22Rv1 (cell line): ENCODE results near the gene FOXI3.

Experiments
- H3K27ac ChIP-seq: fragments of 450-650 bp; 2 replicates; pipeline ENCODE4 v1.5.1; 2017
- ZFX ChIP-seq: fragments of 450-650 bp; IDR thresholded peaks from 2 replicates; pipeline ENCODE4 v1.6.1; 2017; ENCODE audit warnings: antibody characterized with exemption, borderline replicate concordance
- TF ChIP-seq, protein P1 (sequence below): fragments of 450-650 bp; IDR thresholded peaks from 2 replicates; pipeline ENCODE4 v1.5.1; 2017; ENCODE audit warnings: mild to moderate bottlenecking

The FOXI3 gene

DNA sequence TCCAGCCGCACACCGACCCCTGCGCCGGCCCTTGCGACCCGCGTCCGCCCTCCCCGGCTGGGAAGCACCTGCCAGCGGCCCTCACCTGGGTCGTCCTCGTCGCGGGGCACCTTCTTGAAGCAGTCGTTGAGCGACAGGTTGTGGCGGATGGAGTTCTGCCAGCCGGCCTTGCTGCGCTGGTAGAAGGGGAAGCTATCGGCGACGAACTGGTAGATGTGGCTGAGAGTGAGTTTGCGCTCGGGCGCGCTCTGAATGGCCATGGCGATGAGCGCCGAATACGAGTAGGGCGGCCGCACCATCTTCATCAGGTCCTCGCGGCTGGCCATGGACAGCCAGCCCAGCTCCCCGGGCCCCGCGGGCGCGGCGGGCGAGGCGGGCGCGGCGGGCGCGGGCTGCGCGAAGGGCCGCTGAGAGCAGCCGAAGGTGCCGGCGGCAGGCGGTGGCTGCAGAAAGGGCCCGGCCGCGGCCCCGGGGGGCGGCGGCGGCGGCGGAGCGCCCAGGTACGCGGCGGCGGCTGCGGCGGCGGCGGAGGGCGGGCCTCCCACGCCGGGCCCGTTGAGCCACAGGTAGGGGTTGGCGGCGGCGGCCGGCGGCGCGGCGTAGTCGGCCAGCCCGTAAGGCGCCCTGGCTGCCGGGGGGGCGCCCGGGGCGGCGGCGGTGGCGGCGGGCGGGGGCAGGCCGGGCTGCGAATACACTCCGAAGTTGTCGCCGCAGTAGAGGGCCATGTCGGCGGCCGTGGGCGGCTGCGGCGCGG is 505 bp downstream of the FOXI3 start:
- H3K27ac ChIP-seq: no peak overlapping the region
- no peak for TF ChIP-seq ZFX
- TF ChIP-seq, protein P1, sequence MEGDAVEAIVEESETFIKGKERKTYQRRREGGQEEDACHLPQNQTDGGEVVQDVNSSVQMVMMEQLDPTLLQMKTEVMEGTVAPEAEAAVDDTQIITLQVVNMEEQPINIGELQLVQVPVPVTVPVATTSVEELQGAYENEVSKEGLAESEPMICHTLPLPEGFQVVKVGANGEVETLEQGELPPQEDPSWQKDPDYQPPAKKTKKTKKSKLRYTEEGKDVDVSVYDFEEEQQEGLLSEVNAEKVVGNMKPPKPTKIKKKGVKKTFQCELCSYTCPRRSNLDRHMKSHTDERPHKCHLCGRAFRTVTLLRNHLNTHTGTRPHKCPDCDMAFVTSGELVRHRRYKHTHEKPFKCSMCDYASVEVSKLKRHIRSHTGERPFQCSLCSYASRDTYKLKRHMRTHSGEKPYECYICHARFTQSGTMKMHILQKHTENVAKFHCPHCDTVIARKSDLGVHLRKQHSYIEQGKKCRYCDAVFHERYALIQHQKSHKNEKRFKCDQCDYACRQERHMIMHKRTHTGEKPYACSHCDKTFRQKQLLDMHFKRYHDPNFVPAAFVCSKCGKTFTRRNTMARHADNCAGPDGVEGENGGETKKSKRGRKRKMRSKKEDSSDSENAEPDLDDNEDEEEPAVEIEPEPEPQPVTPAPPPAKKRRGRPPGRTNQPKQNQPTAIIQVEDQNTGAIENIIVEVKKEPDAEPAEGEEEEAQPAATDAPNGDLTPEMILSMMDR: no peak

DNA sequence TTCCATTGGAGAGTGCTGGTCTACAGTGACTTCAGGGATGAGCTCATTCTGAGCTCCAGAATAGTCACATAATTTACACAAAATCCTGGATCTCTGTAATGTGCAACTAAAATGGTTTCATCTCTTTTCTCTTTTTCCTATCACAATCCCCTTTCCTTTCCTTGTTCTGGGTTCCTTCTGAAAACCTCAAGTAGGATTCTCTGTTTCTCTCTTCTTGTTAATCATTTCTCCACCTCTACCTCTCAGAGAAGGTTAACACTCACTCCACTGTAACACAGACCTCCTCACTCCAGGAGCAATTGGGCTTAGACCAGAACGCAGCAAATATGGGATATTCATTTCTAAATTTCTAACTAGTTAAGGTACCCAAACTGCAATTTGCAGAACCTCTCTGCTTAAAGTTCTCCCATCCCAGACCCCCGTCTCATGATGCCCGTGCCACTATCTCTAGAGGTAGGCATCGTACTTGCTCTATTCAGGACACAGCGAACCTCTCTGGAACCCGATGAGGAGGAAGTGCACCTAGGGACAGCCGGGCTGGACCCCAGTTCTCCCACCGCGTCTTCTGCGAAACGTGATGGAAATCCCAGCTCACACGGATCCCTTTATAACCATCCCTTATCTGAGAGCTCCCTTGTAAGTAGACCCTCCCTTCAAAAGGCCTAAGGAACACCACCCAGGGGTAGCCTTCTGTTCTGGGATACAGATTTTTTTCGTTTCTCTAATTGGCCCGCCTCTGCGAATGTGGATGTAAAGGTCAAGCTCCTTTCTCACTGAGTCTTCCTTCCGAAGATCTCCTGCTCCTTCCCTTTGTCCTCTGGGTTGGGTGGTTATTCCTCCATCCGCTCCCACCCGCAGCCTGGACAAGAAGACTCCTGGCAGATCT is 1.3 kb downstream of the FOXI3 start:
- TF ChIP-seq, protein P1: no peak
- no peak for TF ChIP-seq ZFX
- no peak overlapping the region for H3K27ac ChIP-seq

DNA sequence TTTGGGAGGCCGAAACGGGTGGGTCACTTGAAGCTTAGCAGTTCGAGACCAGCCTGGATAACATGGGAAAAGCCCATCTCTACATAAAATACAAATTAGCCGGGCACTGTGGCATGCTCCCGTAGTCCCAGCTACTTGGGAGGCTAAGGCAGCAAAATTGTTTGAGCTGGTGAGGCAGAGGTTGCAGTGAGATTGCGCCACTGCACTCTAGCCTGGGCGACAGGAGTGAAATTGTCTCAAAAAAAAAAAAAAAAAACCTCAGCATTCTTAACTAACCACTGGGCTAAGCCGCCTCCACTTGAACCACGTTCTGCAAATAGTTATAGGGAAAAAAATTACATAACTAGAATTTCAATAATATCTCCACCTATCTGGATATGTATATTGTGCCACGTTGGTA is 2.3 kb downstream of the FOXI3 start:
- no peak overlapping the region for H3K27ac ChIP-seq
- TF ChIP-seq, protein P1: no peak
- no peak for TF ChIP-seq ZFX

DNA sequence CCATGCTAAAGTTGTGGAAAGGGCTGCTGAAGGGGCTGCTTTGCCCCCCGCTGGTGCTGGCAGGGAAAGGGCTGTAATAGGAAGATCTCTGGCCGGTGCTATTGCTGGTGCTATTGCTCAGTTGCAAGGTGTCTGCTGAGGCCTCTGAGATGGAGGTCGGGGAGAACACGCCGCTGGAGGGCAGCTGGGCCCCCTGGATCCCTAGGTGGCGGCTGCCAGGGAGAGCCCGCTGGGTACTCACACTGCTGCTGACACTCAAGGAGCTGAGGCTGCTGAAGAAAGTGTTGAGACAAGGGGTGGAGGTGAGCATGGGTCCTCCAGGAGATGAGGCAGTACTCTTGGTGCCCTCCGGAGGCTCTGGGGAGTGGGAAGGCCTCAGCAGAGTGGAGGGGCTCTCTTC is 4.2 kb downstream of the FOXI3 start:
- TF ChIP-seq ZFX: no peak
- TF ChIP-seq, protein P1: no peak
- H3K27ac ChIP-seq: no peak overlapping the region

- TF ChIP-seq, protein P1: no peak
- TF ChIP-seq ZFX: no peak
- no peak overlapping the region for H3K27ac ChIP-seq
Observed at GRCh38 chr2:88443353-88443938, 9.0 kb downstream of the FOXI3 start.

GRCh38 chr2:88442473-88442872 is 10.0 kb downstream of the FOXI3 start:
- TF ChIP-seq, protein P1: no peak
- no peak for TF ChIP-seq ZFX
- no peak overlapping the region for H3K27ac ChIP-seq
